Panc1 (cell line): ENCODE results near the gene HLA-DPB1. TPM values are rescaled to one million over a fixed set of nuclear protein-coding genes. Genes with fewer than 3 reads are reported as not detected.

ENCODE experiments used
- ATAC-seq: fragments of 200-7000 bp; cut with Tn5 transposase; 2 replicates; pipeline ENCODE4 v1.9.1; 2020; ENCODE audit warnings: mild to moderate bottlenecking, moderate library complexity
- BruUV-seq: library from RNA; stranded (reverse); fragments of 400-500 nt; replicated peaks from 2 replicates; lab custom pipeline; 2021; lab: Mats Ljungman, UMichigan
- CTCF ChIA-PET: fragments of 300-600 bp; sonication (Branson Sonifier 250); formaldehyde crosslinking; loops from one replicate; lab custom pipeline; 2022; ENCODE audit warnings: antibody characterized with exemption; lab: Charles Lee
- POLR2A ChIA-PET: fragments of 300-600 bp; sonication (Branson Sonifier 250); formaldehyde crosslinking; loops from one replicate; lab custom pipeline; 2022; ENCODE audit warnings: antibody characterized with exemption; lab: Charles Lee
- DNase-seq: peaks from one replicate; pipeline ENCODE4 v3.0.0-alpha.2; 2010; ENCODE audit warnings: low read depth, low spot score
- H3K27ac ChIP-seq: 2 replicates; pipeline ENCODE4 v1.5.1; 2011; ENCODE audit warnings: mild to moderate bottlenecking, low read length, inconsistent platforms
- H3K27me3 ChIP-seq: fragments of 200-500 bp; sonication (Bioruptor generic); 2 replicates; pipeline ENCODE4 v1.6.0; 2014; ENCODE audit warnings: low read length, inconsistent platforms; ENCODE audit not compliant: control insufficient read depth, insufficient read depth
- H3K36me3 ChIP-seq: fragments of 200-500 bp; sonication (Bioruptor generic); 2 replicates; pipeline ENCODE4 v1.5.1; 2014; ENCODE audit warnings: inconsistent platforms, mild to moderate bottlenecking, low read length, moderate library complexity; ENCODE audit not compliant: control insufficient read depth, insufficient read depth
- H3K4me1 ChIP-seq: 2 replicates; pipeline ENCODE4 v1.5.1; 2011; ENCODE audit warnings: inconsistent platforms, mild to moderate bottlenecking, low read length, moderate library complexity; ENCODE audit not compliant: control insufficient read depth, insufficient read depth
- H3K4me3 ChIP-seq, 2 experiments: 2 replicates each; pipeline ENCODE4 v1.5.1; 2011 to 2012; ENCODE audit warnings: low read depth in 2 of 2, low read length in 2 of 2, mild to moderate bottlenecking in 2 of 2, inconsistent platforms in 1 of 2, moderate library complexity in 1 of 2
- H3K9me3 ChIP-seq: fragments of 200-500 bp; sonication (Bioruptor generic); 2 replicates; pipeline ENCODE4 v1.5.1; 2014; ENCODE audit warnings: low read depth, mild to moderate bottlenecking, inconsistent platforms, low read length, moderate library complexity; ENCODE audit not compliant: control insufficient read depth, insufficient read depth
- CTCF ChIP-seq: fragments of 450-650 bp; IDR thresholded peaks from 2 replicates; pipeline ENCODE4 v1.5.1; 2017; ENCODE audit warnings: mild to moderate bottlenecking
- POLR2AphosphoS5 ChIP-seq: IDR thresholded peaks from 2 replicates; pipeline ENCODE4 v1.6.1; 2012; ENCODE audit warnings: mild to moderate bottlenecking, low read depth, low read length, moderate library complexity
- SIN3A ChIP-seq: IDR thresholded peaks from 2 replicates; pipeline ENCODE4 v1.6.1; 2012; ENCODE audit warnings: low read depth, mild to moderate bottlenecking, low read length, moderate library complexity, borderline replicate concordance; ENCODE audit not compliant: insufficient read depth
- TCF7L2 ChIP-seq: IDR thresholded peaks from 2 replicates; pipeline ENCODE4 v1.6.1; 2011; ENCODE audit warnings: mild to moderate bottlenecking, low read depth, low read length, inconsistent platforms
- in situ Hi-C: cut with HindIII; loops from 2 replicates; pipeline ENCODE4 v1.10.0; 2016; ENCODE audit warnings: low sequenced_read_pairs, low pct_unique_long_range_greater_than_20kb
- intact Hi-C: fragments of 100-400 bp; cut with micrococcal nuclease; formaldehyde crosslinking; loops from one replicate; pipeline ENCODE4 v1.10.0; 2022; ENCODE audit not compliant: unreplicated experiment
- total RNA-seq: library from RNA; stranded (reverse); gene quantifications from one replicate; pipeline ENCODE4 v1.2.1, GENCODE V29; 2021; ENCODE audit not compliant: unreplicated experiment
- TF ChIP-seq, protein P1 (sequence below), 2 experiments: IDR thresholded peaks; 2 replicates each; pipeline ENCODE4 v1.6.1; 2011 to 2012; ENCODE audit warnings: low read depth in 2 of 2, control low read depth in 1 of 2, low read length in 1 of 2, mild to moderate bottlenecking in 1 of 2, moderate library complexity in 1 of 2; ENCODE audit not compliant: insufficient read depth in 1 of 2

Gene HLA-DPB1
- total RNA-seq, 1 experiment from 2014 or later: 0.64 TPM

DNA sequence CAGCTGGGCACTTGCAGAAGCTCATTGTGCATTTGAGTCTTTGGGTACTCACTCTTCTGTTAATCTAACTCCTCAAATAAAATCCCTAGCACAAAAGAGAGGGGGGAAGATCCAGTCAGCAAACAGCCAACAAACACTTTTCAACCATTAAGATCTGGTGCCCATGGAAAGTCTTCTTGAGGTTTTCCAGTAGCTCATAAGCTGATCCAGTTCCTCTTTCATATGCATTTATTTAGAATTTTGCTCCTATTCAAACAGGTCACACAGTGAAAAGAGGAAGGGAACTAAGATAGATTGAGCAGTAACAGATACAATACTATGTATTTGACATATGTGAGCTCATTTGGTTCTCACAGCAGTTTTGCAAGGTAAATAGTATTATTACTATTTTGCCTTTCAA, 38.6 kb downstream of the HLA-DPB1 start:
- DNase-seq (no peak), ATAC-seq (no peak)
- Histone ChIP-seq H3K27ac (no peak overlapping the region), H3K4me1 (peaks cover 5% of the 10 kb centered on the region; the same call in 1 of the 2 replicates), H3K36me3 (no peaks in the 10 kb centered on the region), H3K4me3 (no peak overlapping the region), H3K27me3 (peaks cover 30% of the 10 kb centered on the region), H3K9me3 (no peaks in the 10 kb centered on the region)
- BruUV-seq: no TSS peak
- CTCF ChIA-PET: no interaction called here
- in situ Hi-C loops: no loop called here
- intact Hi-C loops: no loop called here
- POLR2A ChIA-PET: no interaction called here
- TF ChIP-seq, protein P1, sequence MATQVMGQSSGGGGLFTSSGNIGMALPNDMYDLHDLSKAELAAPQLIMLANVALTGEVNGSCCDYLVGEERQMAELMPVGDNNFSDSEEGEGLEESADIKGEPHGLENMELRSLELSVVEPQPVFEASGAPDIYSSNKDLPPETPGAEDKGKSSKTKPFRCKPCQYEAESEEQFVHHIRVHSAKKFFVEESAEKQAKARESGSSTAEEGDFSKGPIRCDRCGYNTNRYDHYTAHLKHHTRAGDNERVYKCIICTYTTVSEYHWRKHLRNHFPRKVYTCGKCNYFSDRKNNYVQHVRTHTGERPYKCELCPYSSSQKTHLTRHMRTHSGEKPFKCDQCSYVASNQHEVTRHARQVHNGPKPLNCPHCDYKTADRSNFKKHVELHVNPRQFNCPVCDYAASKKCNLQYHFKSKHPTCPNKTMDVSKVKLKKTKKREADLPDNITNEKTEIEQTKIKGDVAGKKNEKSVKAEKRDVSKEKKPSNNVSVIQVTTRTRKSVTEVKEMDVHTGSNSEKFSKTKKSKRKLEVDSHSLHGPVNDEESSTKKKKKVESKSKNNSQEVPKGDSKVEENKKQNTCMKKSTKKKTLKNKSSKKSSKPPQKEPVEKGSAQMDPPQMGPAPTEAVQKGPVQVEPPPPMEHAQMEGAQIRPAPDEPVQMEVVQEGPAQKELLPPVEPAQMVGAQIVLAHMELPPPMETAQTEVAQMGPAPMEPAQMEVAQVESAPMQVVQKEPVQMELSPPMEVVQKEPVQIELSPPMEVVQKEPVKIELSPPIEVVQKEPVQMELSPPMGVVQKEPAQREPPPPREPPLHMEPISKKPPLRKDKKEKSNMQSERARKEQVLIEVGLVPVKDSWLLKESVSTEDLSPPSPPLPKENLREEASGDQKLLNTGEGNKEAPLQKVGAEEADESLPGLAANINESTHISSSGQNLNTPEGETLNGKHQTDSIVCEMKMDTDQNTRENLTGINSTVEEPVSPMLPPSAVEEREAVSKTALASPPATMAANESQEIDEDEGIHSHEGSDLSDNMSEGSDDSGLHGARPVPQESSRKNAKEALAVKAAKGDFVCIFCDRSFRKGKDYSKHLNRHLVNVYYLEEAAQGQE (IDR thresholded peaks at IDR 0.05; ENCODE audit: insufficient read depth in 1 of 2, low read depth in 2 of 2, low read length in 1 of 2): no peak
- TF ChIP-seq POLR2AphosphoS5: no peak
- no peak for TF ChIP-seq SIN3A
- TF ChIP-seq CTCF: no peak
- no peak for TF ChIP-seq TCF7L2

DNA sequence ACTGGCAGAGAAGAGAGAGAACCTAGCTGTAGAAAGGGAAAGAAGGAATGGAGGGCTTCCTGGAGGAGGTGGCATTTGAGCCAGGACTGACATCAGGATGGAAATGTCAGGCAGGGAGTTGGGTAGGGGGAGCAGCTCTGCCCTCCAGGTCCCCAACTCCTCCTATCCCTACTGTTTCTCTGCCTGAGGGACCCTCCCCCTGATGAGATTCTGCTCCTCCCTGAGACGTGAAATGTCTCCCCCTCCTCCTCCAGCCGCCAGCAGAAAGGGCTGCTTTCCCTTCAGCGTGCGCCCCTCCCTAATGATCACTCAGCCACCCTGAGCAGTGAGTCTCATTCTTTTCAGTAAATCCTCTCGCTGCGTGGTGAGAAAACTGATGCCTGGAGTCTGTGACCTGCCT, 40.6 kb downstream of the HLA-DPB1 start:
- DNase-seq: no peak
- Histone ChIP-seq H3K4me3 (0 out of 4 replicates have a peak overlapping the region, but pooled peaks of 1 of the 2 experiments have one; percentile 11), H3K9me3 (no peaks in the 10 kb centered on the region), H3K36me3 (no peaks in the 10 kb centered on the region), H3K27ac (no peak overlapping the region), H3K4me1 (peaks cover 5% of the 10 kb centered on the region; the same call in 1 of the 2 replicates), H3K27me3 (peaks cover 27% of the 10 kb centered on the region)
- ChIA-PET CTCF (no interaction called here), POLR2A (no interaction called here)
- TF ChIP-seq TCF7L2 (no peak), SIN3A (no peak), CTCF (no peak), POLR2AphosphoS5 (no peak)
- TF ChIP-seq, protein P1 (IDR thresholded peaks at IDR 0.05; ENCODE audit: insufficient read depth in 1 of 2, low read depth in 2 of 2, low read length in 1 of 2): no peak
- ATAC-seq: no peak
- in situ Hi-C loops (no loop called here), intact Hi-C loops (no loop called here)
- BruUV-seq: no TSS peak
